Activated CD8-positive, alpha-beta T cell treated with anti-CD3 and anti-CD28 coated beads for 36 hours (primary cell): Measurements from ENCODE around the gene ZNF689. TPM values are rescaled to one million over a fixed set of nuclear protein-coding genes. Genes with fewer than 3 reads are reported as not detected.

Source experiments
- ATAC-seq: fragments of 200-7000 bp; cut with Tn5 transposase; one replicate; pipeline ENCODE4 v1.10.0; 2021; ENCODE audit warnings: mild to moderate bottlenecking, moderate library complexity
- CTCF ChIA-PET: fragments of 350-600 bp; sonication (Branson Sonifier 250); formaldehyde crosslinking; loops from one replicate; lab custom pipeline; 2021; ENCODE audit warnings: antibody characterized with exemption; lab: Charles Lee
- POLR2A ChIA-PET: fragments of 350-600 bp; sonication (Branson Sonifier 250); formaldehyde crosslinking; loops from one replicate; lab custom pipeline; 2021; ENCODE audit warnings: antibody characterized with exemption; lab: Charles Lee
- DNase-seq: peaks from one replicate; pipeline ENCODE4 v3.0.0-alpha.2; 2020
- H3K27ac Mint-ChIP-seq: one replicate; pipeline ENCODE4 v1.8.0; 2021; ENCODE audit warnings: mild to moderate bottlenecking, mixed read lengths
- H3K27me3 Mint-ChIP-seq: one replicate; pipeline ENCODE4 v1.8.0; 2021; ENCODE audit warnings: mixed read lengths
- H3K36me3 Mint-ChIP-seq: one replicate; pipeline ENCODE4 v1.8.0; 2021; ENCODE audit warnings: low read depth, mixed read lengths
- H3K4me1 Mint-ChIP-seq: one replicate; pipeline ENCODE4 v1.8.0; 2021; ENCODE audit warnings: low read depth, mixed read lengths
- H3K4me3 Mint-ChIP-seq: one replicate; pipeline ENCODE4 v1.8.0; 2021; ENCODE audit warnings: mild to moderate bottlenecking, moderate library complexity, mixed read lengths
- H3K9me3 Mint-ChIP-seq: one replicate; pipeline ENCODE4 v1.8.0; 2021; ENCODE audit warnings: mixed read lengths
- intact Hi-C: fragments of 100-400 bp; cut with micrococcal nuclease; formaldehyde crosslinking; loops from one replicate; pipeline ENCODE4 v1.10.0; 2022
- total RNA-seq, 2 experiments: library from RNA; stranded (reverse); gene quantifications; one replicate each; pipeline ENCODE4 v1.2.3, GENCODE V29; 2021
- TF ChIP-seq, protein P1 (sequence below): fragments of 200-600 bp; IDR thresholded peaks from one replicate; pipeline ENCODE4 v1.8.0; 2022; ENCODE audit warnings: antibody characterized with exemption, mild to moderate bottlenecking

ZNF689 gene
- total RNA-seq, 2 experiments from 2014 or later, result 9.8 to 11.3 TPM

DNA sequence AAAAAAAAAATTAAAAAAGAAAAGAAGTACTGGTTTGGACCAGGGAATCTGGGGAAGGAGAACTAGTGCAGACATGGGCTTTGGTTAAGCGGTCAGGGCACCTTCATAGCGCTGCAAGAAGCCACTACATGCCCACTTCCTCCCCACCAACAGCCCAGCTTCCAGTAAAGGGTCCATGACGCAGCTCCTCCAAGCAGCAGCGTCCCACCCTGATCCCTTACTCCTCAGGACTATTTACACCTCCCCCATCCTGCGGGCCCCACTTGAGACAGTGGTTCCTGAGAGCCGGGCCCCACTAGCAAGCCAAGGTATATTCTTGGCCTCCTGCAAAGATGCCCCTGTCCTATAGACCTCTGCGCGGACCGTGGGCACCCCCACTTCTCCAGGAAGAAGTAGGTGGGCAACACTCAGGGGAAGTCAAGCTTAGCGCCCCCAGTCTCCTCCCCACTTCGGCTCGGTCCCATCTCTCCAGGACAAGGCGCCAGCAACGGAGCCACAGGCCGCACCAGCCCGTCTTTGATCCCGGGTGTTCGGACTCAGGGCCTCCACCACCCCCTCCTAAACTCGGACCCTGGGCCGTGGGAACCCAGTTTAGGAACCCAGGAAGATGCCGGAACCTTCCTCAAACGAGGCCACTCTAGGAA, 39.7 kb upstream of the ZNF689 start:
- no peaks in the 10 kb centered on the region for H3K9me3 Mint-ChIP-seq
- POLR2A ChIA-PET, result interaction anchor here (0.7 to 2.9 kb wide), 18 partner anchors 7 to 585 kb away, joined by 3 to 18 read pairs (median 5); partner anchors contain the start of genes ALDOA, DCTPP1, SRCAP and TBX6
- intact Hi-C loops, result loop anchor here (2.0 to 10.0 kb wide), 2 partner anchors 15 to 245 kb away; partner anchors contain the start of genes BCL7C and CTF1
- H3K4me3 Mint-ChIP-seq, result peak overlapping the region; percentile 88
- H3K36me3 Mint-ChIP-seq, result peaks cover 19% of the 10 kb centered on the region
- peak overlapping the region; percentile 91 for H3K27ac Mint-ChIP-seq
- DNase-seq, result peak; percentile 65
- H3K27me3 Mint-ChIP-seq, result no peaks in the 10 kb centered on the region
- CTCF ChIA-PET, result interaction anchor here (0.6 to 1.8 kb wide), 10 partner anchors 10 to 251 kb away, joined by 3 to 14 read pairs (median 4); partner anchors contain the start of genes ZNF747 and ZNF764
- TF ChIP-seq, protein P1, sequence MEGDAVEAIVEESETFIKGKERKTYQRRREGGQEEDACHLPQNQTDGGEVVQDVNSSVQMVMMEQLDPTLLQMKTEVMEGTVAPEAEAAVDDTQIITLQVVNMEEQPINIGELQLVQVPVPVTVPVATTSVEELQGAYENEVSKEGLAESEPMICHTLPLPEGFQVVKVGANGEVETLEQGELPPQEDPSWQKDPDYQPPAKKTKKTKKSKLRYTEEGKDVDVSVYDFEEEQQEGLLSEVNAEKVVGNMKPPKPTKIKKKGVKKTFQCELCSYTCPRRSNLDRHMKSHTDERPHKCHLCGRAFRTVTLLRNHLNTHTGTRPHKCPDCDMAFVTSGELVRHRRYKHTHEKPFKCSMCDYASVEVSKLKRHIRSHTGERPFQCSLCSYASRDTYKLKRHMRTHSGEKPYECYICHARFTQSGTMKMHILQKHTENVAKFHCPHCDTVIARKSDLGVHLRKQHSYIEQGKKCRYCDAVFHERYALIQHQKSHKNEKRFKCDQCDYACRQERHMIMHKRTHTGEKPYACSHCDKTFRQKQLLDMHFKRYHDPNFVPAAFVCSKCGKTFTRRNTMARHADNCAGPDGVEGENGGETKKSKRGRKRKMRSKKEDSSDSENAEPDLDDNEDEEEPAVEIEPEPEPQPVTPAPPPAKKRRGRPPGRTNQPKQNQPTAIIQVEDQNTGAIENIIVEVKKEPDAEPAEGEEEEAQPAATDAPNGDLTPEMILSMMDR, result no peak
- no peak for ATAC-seq
- H3K4me1 Mint-ChIP-seq, result peaks cover 27% of the 10 kb centered on the region

DNA sequence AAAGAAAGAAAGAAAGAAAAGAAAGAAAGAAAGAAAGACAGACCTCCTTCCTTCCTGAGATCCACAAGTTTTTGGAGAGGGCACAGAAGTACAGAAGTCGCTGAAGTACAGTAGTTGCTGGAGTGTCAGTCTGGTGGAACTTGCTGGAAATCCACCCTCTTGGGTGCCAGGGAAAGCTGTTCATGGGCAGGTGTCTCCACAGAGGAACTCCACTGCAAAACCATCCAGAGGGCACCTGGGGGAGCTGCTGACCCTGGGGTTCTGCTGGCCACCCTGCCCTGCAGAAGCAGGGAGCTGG, 37.0 kb upstream of the ZNF689 start:
- Mint-ChIP-seq H3K4me3 (no peak overlapping the region), H3K4me1 (peaks cover 17% of the 10 kb centered on the region), H3K36me3 (peaks cover 5% of the 10 kb centered on the region), H3K9me3 (no peaks in the 10 kb centered on the region), H3K27me3 (no peaks in the 10 kb centered on the region), H3K27ac (no peak overlapping the region)
- DNase-seq (no peak), ATAC-seq (no peak)
- TF ChIP-seq, protein P1, result no peak
- intact Hi-C loops, result no loop called here
- POLR2A ChIA-PET, result no interaction called here
- CTCF ChIA-PET, result interaction anchor here (2.2 kb wide), 1 partner anchor 19 kb away, joined by 8 read pairs; no protein-coding TSS in a partner anchor

DNA sequence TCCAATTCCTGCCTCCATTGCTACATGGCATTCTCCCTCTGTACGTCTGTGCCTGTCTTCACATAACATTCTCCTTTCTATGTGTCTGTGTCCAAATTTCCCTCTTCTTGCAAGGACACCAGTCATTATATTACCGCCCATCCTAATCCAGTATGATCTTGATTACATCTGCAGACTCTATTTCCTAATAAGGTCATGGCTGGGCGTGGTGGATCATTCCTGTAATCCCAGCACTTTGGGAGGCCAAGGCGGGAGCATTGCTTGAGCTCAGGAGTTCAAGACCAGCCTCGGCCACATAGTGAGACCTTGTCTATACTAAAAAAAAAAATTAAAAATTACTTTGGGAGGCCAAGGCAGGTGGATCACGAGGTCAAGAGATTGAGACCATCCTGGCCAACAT, 35.5 kb upstream of the ZNF689 start:
- POLR2A ChIA-PET, result interaction anchor here (0.6 to 1.2 kb wide), 4 partner anchors 10 to 250 kb away, joined by 3 to 5 read pairs (median 4); no protein-coding TSS in a partner anchor
- H3K9me3 Mint-ChIP-seq, result no peaks in the 10 kb centered on the region
- H3K27me3 Mint-ChIP-seq, result no peaks in the 10 kb centered on the region
- DNase-seq, result no peak
- no peak overlapping the region for H3K4me3 Mint-ChIP-seq
- ATAC-seq, result no peak
- TF ChIP-seq, protein P1, result no peak
- CTCF ChIA-PET, result interaction anchor here (0.6 to 1.8 kb wide), 7 partner anchors 9 to 300 kb away, joined by 3 to 7 read pairs (median 4); partner anchors contain the start of gene DCTPP1
- intact Hi-C loops, result no loop called here
- H3K27ac Mint-ChIP-seq, result no peak overlapping the region
- no peaks in the 10 kb centered on the region for H3K36me3 Mint-ChIP-seq
- H3K4me1 Mint-ChIP-seq, result peaks cover 11% of the 10 kb centered on the region

DNA sequence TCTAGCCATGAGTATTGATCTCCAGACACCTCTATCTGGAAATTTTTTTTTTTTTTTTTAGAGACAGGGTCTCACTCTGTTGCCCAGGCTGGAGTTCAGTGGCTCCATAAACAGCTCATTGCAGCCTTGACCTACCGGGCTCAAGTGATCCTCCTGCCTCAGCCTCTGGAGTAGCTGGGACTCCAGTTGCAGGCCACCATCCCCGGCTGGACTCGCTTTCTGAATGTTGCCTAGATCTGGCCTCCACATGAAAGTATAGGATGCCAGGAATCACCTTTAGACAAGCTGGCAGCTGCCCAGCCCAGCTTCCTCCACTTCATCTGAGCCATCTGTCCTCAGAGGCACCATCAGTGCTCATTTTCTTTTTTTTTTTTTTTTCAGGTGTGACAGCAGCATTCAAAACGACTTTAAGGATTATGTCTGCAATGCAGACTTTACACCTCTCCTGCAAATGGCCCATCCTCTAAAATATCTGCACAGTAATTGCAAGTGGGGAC, 34.2 kb upstream of the ZNF689 start:
- ChIA-PET CTCF (interaction anchor here (1.0 to 2.4 kb wide), 5 partner anchors 12 to 215 kb away, joined by 3 to 7 read pairs (median 4); partner anchors contain the start of gene DCTPP1), POLR2A (interaction anchor here (0.6 to 1.8 kb wide), 3 partner anchors 9 to 21 kb away, joined by 3 to 6 read pairs (median 3); no protein-coding TSS in a partner anchor)
- H3K36me3 Mint-ChIP-seq, result no peaks in the 10 kb centered on the region
- no peak overlapping the region for H3K27ac Mint-ChIP-seq
- H3K4me3 Mint-ChIP-seq, result no peak overlapping the region
- DNase-seq (no peak), ATAC-seq (no peak)
- H3K9me3 Mint-ChIP-seq, result no peaks in the 10 kb centered on the region
- TF ChIP-seq, protein P1, result no peak
- peaks cover 2% of the 10 kb centered on the region for H3K4me1 Mint-ChIP-seq
- H3K27me3 Mint-ChIP-seq, result no peaks in the 10 kb centered on the region
- intact Hi-C loops, result no loop called here
